Measurements from ENCODE around the gene SYNPR.
"Not testable (repeated sequence)": the region's sequence is repeated elsewhere in the genome, so short reads cannot be mapped to it uniquely, and the experiment has no call there.

SYNPR gene

GRCh38 chr3:63278171-63279004 lies at the start of gene SYNPR:
SYNPR (plus strand) TSS chr3:63278308.
- DNase-seq (ENCODE audit: low spot score), result no peak

- DNase-seq (ENCODE audit: low spot score), result peak; percentile 6
Observed at GRCh38 chr3:63228677-63229076, 49.4 kb upstream of the SYNPR start.

- no peak for DNase-seq (ENCODE audit: low spot score)
Observed at GRCh38 chr3:63230146-63230545, 48.0 kb upstream of the SYNPR start.

GRCh38 chr3:63231643-63232042 lies 46.5 kb upstream of the SYNPR start:
- no peak for DNase-seq (ENCODE audit: low spot score)

- no peak for DNase-seq (ENCODE audit: low spot score)
Observed at GRCh38 chr3:63232764-63233396, 45.2 kb upstream of the SYNPR start.

- DNase-seq (ENCODE audit: low spot score), result no peak
Observed at GRCh38 chr3:63240381-63240902, 37.7 kb upstream of the SYNPR start.

- DNase-seq (ENCODE audit: low spot score), result no peak
Observed at GRCh38 chr3:63242124-63242523, 36.0 kb upstream of the SYNPR start.

- no peak for DNase-seq (ENCODE audit: low spot score)
Observed at GRCh38 chr3:63244486-63244885, 33.6 kb upstream of the SYNPR start.

GRCh38 chr3:63245726-63246241 lies 32.3 kb upstream of the SYNPR start:
- no peak for DNase-seq (ENCODE audit: low spot score)

GRCh38 chr3:63248015-63248414 lies 30.1 kb upstream of the SYNPR start:
- DNase-seq (ENCODE audit: low spot score), result no peak

- DNase-seq (ENCODE audit: low spot score), result no peak
Observed at GRCh38 chr3:63251499-63251898, 26.6 kb upstream of the SYNPR start.

GRCh38 chr3:63255819-63256218 lies 22.3 kb upstream of the SYNPR start:
- not testable (repeated sequence) for DNase-seq (ENCODE audit: low spot score)

GRCh38 chr3:63264716-63265115 lies 13.4 kb upstream of the SYNPR start:
- no peak for DNase-seq (ENCODE audit: low spot score)

- no peak for DNase-seq (ENCODE audit: low spot score)
Observed at GRCh38 chr3:63274359-63274758, 3.7 kb upstream of the SYNPR start.

- no peak for DNase-seq (ENCODE audit: low spot score)
Observed at GRCh38 chr3:63279005-63279841, 1.1 kb downstream of the SYNPR start.

GRCh38 chr3:63287610-63288009 lies 9.5 kb downstream of the SYNPR start:
- DNase-seq (ENCODE audit: low spot score), result no peak

GRCh38 chr3:63290686-63291085 lies 12.6 kb downstream of the SYNPR start:
- DNase-seq (ENCODE audit: low spot score), result no peak

GRCh38 chr3:63294332-63294731 lies 16.2 kb downstream of the SYNPR start:
- no peak for DNase-seq (ENCODE audit: low spot score)

- no peak for DNase-seq (ENCODE audit: low spot score)
Observed at GRCh38 chr3:63295356-63295755, 17.2 kb downstream of the SYNPR start.

GRCh38 chr3:63295806-63296205 lies 17.7 kb downstream of the SYNPR start:
- DNase-seq (ENCODE audit: low spot score), result no peak

- no peak for DNase-seq (ENCODE audit: low spot score)
Observed at GRCh38 chr3:63296249-63296648, 18.1 kb downstream of the SYNPR start.

GRCh38 chr3:63303238-63303637 lies 25.1 kb downstream of the SYNPR start:
- no peak for DNase-seq (ENCODE audit: low spot score)
